Esophagus (tissue), 2 donors: ENCODE results near the gene GABRG3. TPM values are rescaled to one million over a fixed set of nuclear protein-coding genes. Genes with fewer than 3 reads are reported as not detected.

ENCODE experiments used
- H3K27ac ChIP-seq, 2 donors: one replicate each; pipeline ENCODE4 v1.5.1; 2013; ENCODE audit warnings: low read depth in 2 of 2, mild to moderate bottlenecking in 2 of 2, inconsistent platforms in 1 of 2, low read length in 1 of 2, moderate library complexity in 1 of 2
- H3K27me3 ChIP-seq, 2 donors: one replicate each; pipeline ENCODE4 v1.6.1; 2013; ENCODE audit warnings: low read length in 2 of 2, control low read depth in 1 of 2, mild to moderate bottlenecking in 1 of 2; ENCODE audit not compliant: insufficient read depth in 2 of 2, control insufficient read depth in 1 of 2
- H3K36me3 ChIP-seq, 2 donors: one replicate each; pipeline ENCODE4 v1.6.1; 2013; ENCODE audit warnings: low read length in 1 of 2; ENCODE audit not compliant: control insufficient read depth in 2 of 2, insufficient read depth in 2 of 2
- H3K4me1 ChIP-seq, 2 donors: one replicate each; pipeline ENCODE4 v1.6.1; 2013; ENCODE audit warnings: low read length in 1 of 2; ENCODE audit not compliant: control insufficient read depth in 2 of 2, insufficient read depth in 2 of 2
- H3K4me3 ChIP-seq, 2 donors: one replicate each; pipeline ENCODE4 v1.5.1; 2013; ENCODE audit warnings: low read length in 2 of 2, mild to moderate bottlenecking in 2 of 2, low read depth in 1 of 2, moderate library complexity in 1 of 2
- H3K9me3 ChIP-seq, 2 donors: one replicate each; pipeline ENCODE4 v1.6.1; 2013; ENCODE audit warnings: mild to moderate bottlenecking in 2 of 2, low read depth in 1 of 2, low read length in 1 of 2, moderate library complexity in 1 of 2; ENCODE audit not compliant: control insufficient read depth in 2 of 2, insufficient read depth in 1 of 2
- WGBS, 2 donors: extraction: QIAGEN DNeasy Blood & Tissue Kit; methylation state at CpG; one replicate each; pipeline ENCODE4 v1.1.7; 2013; 5-methylcytosine and 5-hydroxymethylcytosine counted together
- polyA plus RNA-seq, 2 donors: library from polyadenylated mRNA; stranded (reverse); fragments of 200-250 nt; gene quantifications; one replicate each; pipeline ENCODE4 v1.2.3, GENCODE V29; 2013
- donor health status: healthy with polysubstance abuse.
- donor health status: Bipolar disorder and iron deficiency.

GABRG3 gene
- not detected for polyA plus RNA-seq

DNA sequence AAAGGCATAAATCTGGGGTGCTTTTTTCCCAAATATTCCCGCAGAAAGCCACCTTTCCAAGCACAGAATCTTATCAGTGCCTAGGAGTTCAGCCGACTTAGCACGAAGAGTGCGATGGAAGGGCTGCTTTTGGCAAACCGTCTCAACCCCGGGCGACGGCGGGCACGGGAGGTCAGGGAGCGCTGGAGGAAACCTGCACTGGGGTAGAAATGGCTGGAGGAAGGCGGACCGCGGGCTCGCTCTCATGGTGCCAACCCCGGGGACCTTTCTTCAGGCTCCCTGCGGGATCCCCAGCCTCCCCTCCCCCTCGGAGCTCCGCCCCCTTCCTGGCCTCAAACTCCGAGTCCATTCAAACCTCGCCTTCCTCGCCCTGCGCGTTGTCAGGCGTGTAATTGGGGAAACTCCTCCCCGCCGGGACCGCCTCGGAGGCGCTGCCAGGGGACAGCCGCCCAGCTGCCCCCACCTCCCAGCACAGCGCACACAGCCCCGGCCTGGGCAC lies at the start of gene GABRG3:
Gene GABRG3, plus strand, starts transcription at position 470 of the 499 bp plus-strand sequence.
- Histone ChIP-seq H3K4me3 (peak within 1 kb of the TSS; percentile 26 to 51), H3K27ac (no peak within 1 kb of the TSS), H3K36me3 (no peaks in the 10 kb centered on the region), H3K9me3 (peaks cover 0 to 5% of the 10 kb centered on the region in 2 donors), H3K27me3 (peaks cover 0 to 10% of the 10 kb centered on the region in 2 donors), H3K4me1 (peaks cover 0 to 8% of the 10 kb centered on the region in 2 donors)
- WGBS, 2 donors, result 4 to 6% methylated on average over 27 to 33 of the region's 33 CpGs

DNA sequence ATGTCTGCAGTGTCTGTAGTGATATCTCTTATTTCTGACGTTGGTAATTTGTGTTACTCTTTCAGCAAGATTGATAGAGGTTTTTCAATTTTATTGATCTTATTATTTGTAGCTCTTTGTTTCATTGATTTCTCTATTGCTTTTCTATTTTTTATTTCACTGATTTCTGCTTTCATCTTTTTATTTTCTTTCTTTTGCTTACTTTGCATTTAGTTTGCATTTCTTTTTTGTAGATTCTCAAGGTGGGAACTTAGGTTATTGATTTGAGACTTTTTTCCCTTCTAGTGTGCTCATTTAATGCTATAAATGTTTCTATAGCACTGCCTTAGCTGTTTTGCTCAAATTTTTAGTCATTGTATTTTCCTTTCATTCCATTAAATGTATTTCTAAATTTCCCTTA lies 49.5 kb upstream of the GABRG3 start:
- H3K27me3 ChIP-seq, result no peaks in the 10 kb centered on the region
- no peak overlapping the region for H3K27ac ChIP-seq
- H3K4me1 ChIP-seq, result no peaks in the 10 kb centered on the region
- H3K9me3 ChIP-seq, result peaks cover 0 to 3% of the 10 kb centered on the region in 2 donors
- no peaks in the 10 kb centered on the region for H3K36me3 ChIP-seq
- H3K4me3 ChIP-seq, result no peak overlapping the region
- 52 to 55% methylated on average over 1 of the region's 1 CpG for WGBS, 2 donors

DNA sequence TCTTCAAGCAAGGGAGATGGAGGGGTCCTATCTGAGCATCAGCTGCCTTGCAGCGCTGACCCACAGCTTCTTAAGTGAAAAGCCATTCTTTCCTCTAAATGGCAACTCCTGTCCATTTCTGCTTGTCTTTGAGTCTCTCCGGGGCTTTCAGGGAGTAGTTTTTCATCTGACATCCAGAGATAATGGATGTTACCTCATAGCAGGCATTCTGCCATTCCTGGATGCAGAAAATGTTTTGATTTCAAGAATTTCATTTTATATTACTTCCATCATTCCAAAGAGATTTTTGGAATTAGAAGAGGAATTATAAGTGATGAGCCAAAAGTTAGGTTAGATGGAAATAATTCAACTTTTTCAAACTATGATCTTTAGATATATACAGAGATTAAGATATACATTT lies 44.9 kb upstream of the GABRG3 start:
- Histone ChIP-seq H3K27ac (no peak overlapping the region), H3K4me1 (no peaks in the 10 kb centered on the region)
- 69 to 70% methylated on average over 2 of the region's 2 CpGs for WGBS, 2 donors

DNA sequence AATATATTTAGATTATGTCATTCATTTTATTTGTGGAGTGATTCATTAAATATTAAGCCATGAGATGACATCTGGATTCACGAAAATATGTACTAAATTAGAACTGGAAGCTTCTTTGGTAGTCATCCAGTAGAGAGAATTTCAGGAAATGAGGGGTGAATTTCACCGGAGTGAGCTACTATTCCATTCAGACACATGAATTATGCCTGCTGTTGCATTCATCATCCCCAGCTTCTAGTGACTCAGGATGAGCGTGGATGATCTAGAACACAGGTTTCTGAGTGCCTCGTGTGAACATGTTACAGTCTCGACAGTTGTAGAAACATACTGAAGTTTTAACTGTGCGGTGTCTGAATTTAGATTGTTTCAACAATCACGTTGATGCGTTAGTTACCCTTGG lies 42.9 kb upstream of the GABRG3 start:
- no peaks in the 10 kb centered on the region for H3K27me3 ChIP-seq
- H3K4me3 ChIP-seq, result no peak overlapping the region
- no peaks in the 10 kb centered on the region for H3K36me3 ChIP-seq
- H3K27ac ChIP-seq, result no peak overlapping the region
- H3K4me1 ChIP-seq, result no peaks in the 10 kb centered on the region
- no peaks in the 10 kb centered on the region for H3K9me3 ChIP-seq
- WGBS, 2 donors, result 67 to 68% methylated on average over 8 of the region's 8 CpGs

More for the DNA sequence above, 44.9 kb upstream of the GABRG3 start:
- Histone ChIP-seq H3K9me3 (no peaks in the 10 kb centered on the region), H3K36me3 (no peaks in the 10 kb centered on the region), H3K27me3 (no peaks in the 10 kb centered on the region), H3K4me3 (no peak overlapping the region)

DNA sequence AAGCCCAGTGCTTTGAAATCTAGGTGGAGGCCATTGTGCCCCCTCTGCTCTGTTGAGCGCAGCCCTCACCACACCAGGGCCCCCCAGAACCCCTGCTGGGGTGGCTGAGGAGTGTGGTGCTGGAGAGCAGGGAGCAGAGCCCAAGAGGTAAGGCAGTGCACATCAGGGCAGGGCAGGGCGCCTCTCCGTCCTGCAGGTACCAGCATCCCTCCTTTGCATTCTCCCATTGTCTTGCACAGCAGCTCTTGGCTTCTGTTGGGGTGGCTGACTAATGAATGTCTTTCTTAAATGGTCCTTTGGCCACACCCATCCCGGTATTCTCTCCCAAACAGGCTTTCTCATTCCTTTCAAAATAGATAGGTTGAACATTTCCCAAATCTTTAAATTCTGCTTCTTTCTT lies 41.4 kb upstream of the GABRG3 start:
- WGBS, 2 donors, result 73 to 78% methylated on average over 4 of the region's 4 CpGs
- no peaks in the 10 kb centered on the region for H3K36me3 ChIP-seq
- H3K27ac ChIP-seq, result no peak overlapping the region
- no peaks in the 10 kb centered on the region for H3K27me3 ChIP-seq
- H3K4me3 ChIP-seq, result no peak overlapping the region
- no peaks in the 10 kb centered on the region for H3K4me1 ChIP-seq
- peaks cover 0 to 3% of the 10 kb centered on the region in 2 donors for H3K9me3 ChIP-seq

DNA sequence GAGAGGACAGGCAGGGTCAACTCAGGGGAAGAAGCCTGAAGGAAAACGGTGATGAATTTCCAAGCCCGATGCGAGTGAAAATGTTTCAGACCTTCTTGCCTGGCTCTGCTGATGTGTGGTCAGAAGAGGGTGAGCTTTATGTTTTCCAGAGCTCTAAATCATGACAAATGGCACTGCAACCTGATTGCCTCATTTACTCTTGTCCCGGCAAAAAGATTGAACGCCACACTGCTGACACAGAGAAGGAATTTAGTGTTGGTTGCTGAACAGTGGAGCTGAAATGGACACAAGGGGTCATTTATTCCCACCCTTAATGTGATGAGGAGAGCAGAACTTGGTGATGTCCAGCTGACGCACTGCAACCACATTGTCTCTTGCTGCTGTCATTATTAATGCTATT lies 36.1 kb upstream of the GABRG3 start:
- Histone ChIP-seq H3K9me3 (peaks cover 0 to 3% of the 10 kb centered on the region in 2 donors), H3K36me3 (no peaks in the 10 kb centered on the region), H3K27ac (no peak overlapping the region), H3K4me1 (no peaks in the 10 kb centered on the region), H3K27me3 (no peaks in the 10 kb centered on the region), H3K4me3 (no peak overlapping the region)
- 90 to 91% methylated on average over 6 of the region's 6 CpGs for WGBS, 2 donors

DNA sequence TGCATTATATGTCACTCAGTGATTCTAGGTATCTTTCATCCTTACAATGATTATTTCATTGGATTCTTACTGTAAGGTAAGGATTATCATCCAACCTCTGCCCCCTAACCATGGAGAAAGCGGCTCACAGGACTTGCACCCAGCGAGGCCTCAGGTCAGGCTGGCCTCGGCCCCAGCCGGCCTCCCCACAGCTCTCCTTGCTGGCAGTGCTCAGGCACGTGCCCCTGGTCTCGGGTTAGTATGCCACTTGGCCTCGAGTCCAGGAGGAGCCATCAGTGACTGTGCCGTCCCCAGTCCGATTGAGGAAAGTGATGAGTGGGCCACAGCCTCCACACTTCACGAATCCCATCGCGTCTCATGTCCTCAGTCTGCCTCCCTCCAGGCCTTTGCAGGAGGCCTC lies 35.7 kb upstream of the GABRG3 start:
- WGBS, 2 donors, result 88 to 91% methylated on average over 12 of the region's 12 CpGs
- H3K4me3 ChIP-seq, result no peak overlapping the region
- H3K27me3 ChIP-seq, result no peaks in the 10 kb centered on the region
- H3K27ac ChIP-seq, result no peak overlapping the region
- H3K4me1 ChIP-seq, result no peaks in the 10 kb centered on the region
- H3K9me3 ChIP-seq, result peaks cover 0 to 3% of the 10 kb centered on the region in 2 donors
- no peaks in the 10 kb centered on the region for H3K36me3 ChIP-seq

DNA sequence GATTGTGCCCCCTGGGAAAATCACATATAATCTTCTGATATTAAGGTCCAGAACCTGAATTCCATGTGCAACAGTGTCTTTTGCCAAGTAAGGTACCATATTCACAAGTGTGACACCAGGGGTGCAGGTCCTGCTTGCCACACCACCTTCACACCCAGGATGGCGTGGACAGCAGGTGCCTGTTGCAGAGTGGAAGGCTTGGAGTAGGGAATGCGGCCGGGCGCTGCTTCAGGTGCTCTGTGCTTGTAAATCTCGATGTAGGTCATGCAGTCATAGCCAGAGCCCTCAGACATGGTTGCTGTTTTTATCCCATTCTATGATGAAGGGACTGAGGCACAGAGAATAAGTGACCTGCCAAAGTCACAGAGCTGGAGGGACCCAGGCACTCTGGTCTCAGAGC lies 34.5 kb upstream of the GABRG3 start:
- Histone ChIP-seq H3K36me3 (no peaks in the 10 kb centered on the region), H3K27ac (no peak overlapping the region), H3K4me1 (no peaks in the 10 kb centered on the region), H3K27me3 (no peaks in the 10 kb centered on the region), H3K4me3 (no peak overlapping the region), H3K9me3 (peaks cover 0 to 3% of the 10 kb centered on the region in 2 donors)
- 88 to 95% methylated on average over 5 of the region's 5 CpGs for WGBS, 2 donors

DNA sequence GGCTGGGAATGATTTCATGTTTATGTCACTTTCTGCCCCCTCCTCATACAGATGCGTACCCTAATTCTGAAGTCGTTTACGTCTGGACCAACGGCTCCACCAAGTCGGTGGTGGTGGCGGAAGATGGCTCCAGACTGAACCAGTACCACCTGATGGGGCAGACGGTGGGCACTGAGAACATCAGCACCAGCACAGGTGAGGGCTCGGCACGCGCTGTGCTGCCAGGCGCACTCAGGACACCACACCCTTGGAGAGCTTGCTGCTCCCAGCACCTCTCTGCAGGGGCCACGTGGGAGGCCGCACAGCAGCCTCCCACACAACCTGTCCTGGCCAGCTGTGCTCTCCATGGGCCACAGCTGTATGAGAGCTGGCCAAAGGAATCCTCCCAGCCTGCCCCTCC lies 33.8 kb upstream of the GABRG3 start:
- Histone ChIP-seq H3K27me3 (no peaks in the 10 kb centered on the region), H3K4me3 (no peak overlapping the region), H3K27ac (no peak overlapping the region), H3K9me3 (peaks cover 0 to 3% of the 10 kb centered on the region in 2 donors), H3K36me3 (no peaks in the 10 kb centered on the region), H3K4me1 (no peaks in the 10 kb centered on the region)
- 88 to 89% methylated on average over 13 of the region's 13 CpGs for WGBS, 2 donors

DNA sequence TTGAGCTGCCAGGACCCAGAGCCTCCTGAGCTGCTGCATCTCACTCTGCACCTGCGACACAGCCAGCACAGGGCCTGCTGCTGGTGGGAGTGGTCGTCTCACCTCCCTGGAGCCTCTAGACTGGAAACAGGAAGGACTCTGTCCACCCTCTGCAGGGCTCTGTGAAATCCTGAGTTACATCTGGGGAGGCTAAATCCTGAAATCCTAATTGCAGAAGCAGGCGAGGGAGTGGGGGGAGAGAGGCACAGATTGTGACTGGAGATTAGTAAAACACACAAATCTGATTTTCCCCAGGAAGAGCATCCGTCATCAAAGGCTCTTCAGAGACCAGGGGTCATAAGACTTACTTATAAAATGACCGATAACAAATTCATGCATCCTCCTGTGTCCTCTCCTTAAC lies 31.6 kb upstream of the GABRG3 start:
- no peaks in the 10 kb centered on the region for H3K36me3 ChIP-seq
- no peaks in the 10 kb centered on the region for H3K27me3 ChIP-seq
- no peak overlapping the region for H3K27ac ChIP-seq
- H3K9me3 ChIP-seq, result no peaks in the 10 kb centered on the region
- WGBS, 2 donors, result 65% methylated on average over 5 of the region's 5 CpGs
- H3K4me3 ChIP-seq, result no peak overlapping the region
- H3K4me1 ChIP-seq, result no peaks in the 10 kb centered on the region
